NT2/D1 (cell line): ENCODE measurements around the gene SFRP5.

Experiments used
- DNase-seq: peaks from one replicate; pipeline ENCODE4 v3.0.0-alpha.2; 2011; ENCODE audit warnings: low read depth, low spot score
- H3K27me3 ChIP-seq: 2 replicates; pipeline ENCODE4 v1.6.0; 2011; ENCODE audit warnings: mild to moderate bottlenecking; ENCODE audit not compliant: insufficient read length, insufficient read depth
- H3K36me3 ChIP-seq: 2 replicates; pipeline ENCODE4 v1.6.1; 2011; ENCODE audit warnings: mild to moderate bottlenecking, low read length, mixed read lengths; ENCODE audit not compliant: insufficient read depth, insufficient read length
- H3K4me1 ChIP-seq: 2 replicates; pipeline ENCODE4 v1.5.1; 2011; ENCODE audit not compliant: insufficient read depth, insufficient read length
- H3K4me3 ChIP-seq: 2 replicates; pipeline ENCODE4 v1.5.1; 2011; ENCODE audit warnings: low read depth; ENCODE audit not compliant: insufficient read length
- H3K9ac ChIP-seq: 2 replicates; pipeline ENCODE4 v1.6.0; 2011; ENCODE audit warnings: low read depth; ENCODE audit not compliant: insufficient read length
- H3K9me3 ChIP-seq: 2 replicates; pipeline ENCODE4 v1.5.1; 2011; ENCODE audit warnings: mild to moderate bottlenecking, low read length; ENCODE audit not compliant: insufficient read depth
- SUZ12 ChIP-seq: IDR thresholded peaks from 2 replicates; pipeline ENCODE4 v1.6.1; 2011; ENCODE audit not compliant: insufficient read length, insufficient read depth; ENCODE audit errors: extremely low read depth
- YY1 ChIP-seq: IDR thresholded peaks from 2 replicates; pipeline ENCODE4 v1.6.1; 2011; ENCODE audit not compliant: insufficient read length, insufficient read depth
- ZNF274 ChIP-seq: IDR thresholded peaks from 2 replicates; pipeline ENCODE4 v1.6.1; 2011; ENCODE audit warnings: mild to moderate bottlenecking, low read depth, low read length

Gene SFRP5

DNA sequence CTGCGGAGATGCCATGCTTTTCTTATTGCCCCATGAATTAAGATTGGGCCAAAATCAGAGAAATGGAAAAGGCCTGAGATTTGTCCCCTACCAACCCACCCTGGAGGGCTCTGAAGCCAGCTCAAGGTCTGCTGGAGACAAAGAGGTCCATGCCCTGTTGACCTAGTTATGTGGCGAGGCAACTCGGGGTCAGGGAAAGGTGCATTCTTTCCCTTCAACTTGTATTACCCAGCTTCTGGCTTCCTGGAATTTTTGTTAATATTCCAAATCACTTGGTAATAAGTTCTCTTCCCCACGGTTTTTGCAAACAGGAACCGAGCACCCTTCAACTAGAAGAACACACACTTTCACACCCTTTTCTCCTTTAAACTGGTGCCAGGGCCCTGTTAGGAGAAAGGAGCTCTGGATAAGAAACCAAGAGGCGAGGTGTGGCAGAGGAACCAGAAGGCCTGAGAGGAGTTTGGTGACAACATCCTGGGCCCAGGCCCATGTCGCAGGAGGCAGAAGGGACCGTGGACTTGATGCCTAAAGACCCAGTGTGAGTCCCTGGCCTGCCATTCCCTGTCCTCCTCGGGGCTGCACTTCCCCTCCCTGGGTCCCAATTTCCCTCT is 12.5 kb upstream of the SFRP5 start:
- no peaks in the 10 kb centered on the region for H3K27me3 ChIP-seq
- DNase-seq: no peak
- H3K36me3 ChIP-seq: no peaks in the 10 kb centered on the region
- peaks cover 15% of the 10 kb centered on the region for H3K4me1 ChIP-seq
- TF ChIP-seq YY1 (no peak), SUZ12 (no peak), ZNF274 (no peak)
- no peak overlapping the region for H3K4me3 ChIP-seq
- no peak overlapping the region for H3K9ac ChIP-seq
- H3K9me3 ChIP-seq: no peaks in the 10 kb centered on the region

DNA sequence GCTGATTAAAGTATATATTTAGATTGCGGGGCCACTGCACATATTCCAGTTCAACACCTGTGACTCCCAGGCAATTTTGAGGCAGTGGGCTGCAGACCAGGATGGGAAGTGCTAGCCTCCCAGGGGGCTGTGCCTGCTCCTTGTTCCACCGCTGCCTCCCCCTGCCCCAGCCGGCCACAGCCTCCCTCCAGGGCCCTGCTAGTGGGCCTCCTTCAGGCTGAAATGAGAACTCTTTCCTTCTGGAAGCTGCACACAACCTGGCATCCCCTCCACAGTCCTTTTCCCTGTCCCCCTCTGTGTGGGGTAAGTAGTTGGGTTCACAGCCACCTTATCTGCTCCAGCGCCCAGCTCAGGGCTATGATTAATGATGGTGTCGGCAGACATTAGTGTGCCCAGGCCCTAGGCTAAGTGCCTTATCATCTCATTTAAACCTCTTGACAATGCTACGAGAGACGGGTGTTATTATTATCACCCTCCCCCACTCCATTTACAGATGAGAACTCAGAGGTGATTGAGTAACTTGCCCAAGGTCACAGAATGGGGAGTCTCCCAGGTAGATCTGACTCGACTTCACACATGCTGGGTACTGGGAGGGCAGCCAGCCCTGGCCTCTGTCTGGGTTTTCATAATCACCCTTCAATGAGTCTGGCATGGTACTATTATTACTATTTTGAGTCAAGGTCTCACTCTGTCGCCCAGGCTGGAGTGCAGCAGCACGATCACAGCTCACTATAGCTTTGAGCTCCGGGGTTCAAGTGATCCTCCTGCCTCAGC is 10.8 kb upstream of the SFRP5 start:
- Histone ChIP-seq H3K36me3 (no peaks in the 10 kb centered on the region), H3K9ac (no peak overlapping the region)

DNA sequence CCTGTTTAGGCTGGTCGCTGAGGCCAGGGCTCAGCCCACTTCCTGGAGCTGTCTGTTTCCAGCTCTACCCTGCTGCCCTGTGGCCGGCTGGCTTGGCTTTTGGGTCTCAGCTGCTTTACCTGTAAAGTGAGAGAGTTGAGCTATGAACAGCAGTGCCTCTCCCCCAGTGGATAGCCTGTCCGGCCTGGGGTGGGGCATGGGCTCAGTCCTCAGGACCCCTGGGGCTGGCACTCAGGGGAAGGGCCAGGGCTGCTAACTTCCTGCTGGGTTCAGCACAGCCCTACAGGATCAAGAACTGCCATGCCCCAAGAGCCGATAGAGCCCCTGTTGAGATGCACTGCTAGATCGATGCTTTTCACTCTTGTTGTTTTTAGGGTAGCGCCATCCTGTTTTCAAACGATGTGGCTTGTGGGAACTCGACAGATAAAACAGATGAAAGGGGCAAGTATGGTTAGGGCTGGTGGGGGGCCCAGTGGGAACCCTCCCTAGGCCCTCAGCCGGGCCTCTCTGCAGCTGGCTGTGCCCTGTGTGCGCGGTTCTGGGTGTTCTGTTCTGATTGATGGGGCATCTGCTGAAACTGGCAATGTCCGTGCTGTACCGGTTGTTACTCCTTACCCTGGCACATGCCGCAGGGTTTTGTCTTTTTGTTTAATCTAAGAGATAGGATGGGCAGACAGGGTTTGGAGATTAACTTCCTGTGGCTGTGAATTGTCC is 10.0 kb upstream of the SFRP5 start:
- Histone ChIP-seq H3K27me3 (no peaks in the 10 kb centered on the region), H3K9me3 (no peaks in the 10 kb centered on the region), H3K4me1 (peaks cover 13% of the 10 kb centered on the region), H3K9ac (peak overlapping the region; percentile 1), H3K36me3 (no peaks in the 10 kb centered on the region), H3K4me3 (no peak overlapping the region)
- DNase-seq: no peak
- no peak for TF ChIP-seq SUZ12
- no peak for TF ChIP-seq ZNF274

More for the DNA sequence above, 10.8 kb upstream of the SFRP5 start:
- H3K4me1 ChIP-seq: peaks cover 13% of the 10 kb centered on the region
- H3K9me3 ChIP-seq: no peaks in the 10 kb centered on the region
- DNase-seq: no peak
- H3K27me3 ChIP-seq: no peaks in the 10 kb centered on the region
- H3K4me3 ChIP-seq: no peak overlapping the region
- TF ChIP-seq SUZ12 (no peak), ZNF274 (no peak)

DNA sequence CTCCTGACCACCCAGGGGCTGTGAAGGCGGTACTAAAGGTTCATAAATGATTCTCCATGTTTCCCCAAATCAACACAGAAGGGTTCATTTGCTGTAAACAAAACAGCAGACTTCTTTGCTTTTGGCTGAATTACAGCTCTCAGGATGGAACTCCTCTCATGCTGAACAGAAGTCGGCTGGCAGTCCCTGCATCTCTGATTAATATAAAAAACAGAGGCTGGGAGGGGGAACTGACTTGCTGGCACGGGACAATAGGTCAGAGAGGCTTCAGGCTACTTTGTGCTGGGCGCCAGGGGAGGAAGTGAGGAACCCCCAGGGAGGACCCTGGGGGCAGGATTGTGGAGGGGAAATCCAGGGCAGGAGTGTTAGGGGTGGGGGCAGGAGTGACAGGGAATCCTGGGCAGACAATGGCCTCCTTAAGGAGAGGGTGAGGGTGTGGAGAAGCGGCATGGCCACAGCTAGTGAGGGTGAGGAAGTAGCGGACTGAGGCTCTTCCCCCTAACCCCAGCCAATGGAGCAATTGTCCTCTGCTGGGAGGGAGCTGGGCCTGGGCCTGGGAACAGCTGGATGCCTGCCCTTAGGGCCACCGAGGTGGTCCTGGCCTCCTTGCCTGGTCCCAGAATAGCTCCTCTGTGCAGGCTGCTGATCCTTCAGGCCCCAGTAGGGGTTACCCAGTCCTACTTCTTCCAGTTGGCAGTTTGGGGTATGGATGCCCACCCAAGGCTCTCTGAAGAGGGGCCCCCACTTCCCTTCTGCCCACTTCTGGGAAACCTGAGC is 9.2 kb upstream of the SFRP5 start:
- Histone ChIP-seq H3K9me3 (no peaks in the 10 kb centered on the region), H3K4me3 (no peak overlapping the region), H3K4me1 (peaks cover 13% of the 10 kb centered on the region), H3K9ac (peak overlapping the region; percentile 8), H3K27me3 (no peaks in the 10 kb centered on the region), H3K36me3 (no peaks in the 10 kb centered on the region)
- no peak for DNase-seq
- no peak for TF ChIP-seq ZNF274
- TF ChIP-seq YY1: no peak
- no peak for TF ChIP-seq SUZ12

DNA sequence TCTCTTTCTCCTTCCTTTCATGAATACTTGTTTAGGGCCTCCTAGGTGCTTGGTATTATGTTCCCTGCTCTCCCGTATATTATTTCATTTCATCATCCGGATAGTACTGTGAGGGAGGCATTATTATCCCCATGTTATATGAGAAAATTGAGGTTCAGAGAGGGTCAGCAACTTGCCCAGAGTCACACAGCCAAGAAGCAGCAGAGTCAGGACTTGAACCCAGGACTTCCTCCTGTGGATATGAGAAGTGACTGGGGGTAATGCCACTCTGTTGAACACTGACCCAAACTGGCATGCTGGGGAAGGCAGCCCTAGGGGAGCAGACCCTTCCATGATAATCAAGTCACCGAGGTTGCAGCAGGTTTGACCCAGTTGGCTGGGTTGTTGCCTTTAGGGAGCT is 8.2 kb upstream of the SFRP5 start:
- Histone ChIP-seq H3K36me3 (no peaks in the 10 kb centered on the region), H3K9me3 (no peaks in the 10 kb centered on the region), H3K4me3 (no peak overlapping the region), H3K27me3 (no peaks in the 10 kb centered on the region), H3K4me1 (peaks cover 13% of the 10 kb centered on the region), H3K9ac (no peak overlapping the region)
- no peak for DNase-seq
- TF ChIP-seq ZNF274 (no peak), YY1 (no peak), SUZ12 (no peak)

DNA sequence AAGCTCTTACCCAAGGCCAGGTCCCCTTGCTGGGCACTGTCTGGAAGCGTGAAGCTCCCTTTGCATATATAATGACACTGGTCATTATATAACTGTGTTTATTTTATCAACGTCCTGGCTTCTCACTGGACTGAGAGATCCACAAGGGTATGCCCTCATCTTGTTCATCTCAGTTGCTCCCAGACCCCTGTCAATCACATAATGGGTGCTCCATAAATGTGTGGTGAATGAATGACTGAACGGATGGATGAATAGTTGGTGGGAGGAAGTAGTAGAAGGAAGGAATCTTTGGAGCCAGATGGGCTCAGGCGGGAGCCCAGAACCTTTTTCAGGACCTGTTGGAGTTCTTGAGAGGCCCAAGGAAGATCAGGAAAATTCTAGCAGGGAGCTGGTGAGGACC is 7.7 kb upstream of the SFRP5 start:
- Histone ChIP-seq H3K9ac (no peak overlapping the region), H3K36me3 (no peaks in the 10 kb centered on the region), H3K27me3 (no peaks in the 10 kb centered on the region), H3K4me3 (no peak overlapping the region), H3K4me1 (peaks cover 13% of the 10 kb centered on the region), H3K9me3 (no peaks in the 10 kb centered on the region)
- DNase-seq: no peak
- TF ChIP-seq ZNF274: no peak
- no peak for TF ChIP-seq YY1
- TF ChIP-seq SUZ12: no peak
